Measurements from ENCODE around the gene ZEB1. TPM values are rescaled to one million over a fixed set of nuclear protein-coding genes. Genes with fewer than 3 reads are reported as not detected.

ZEB1 gene
- total and polyA plus RNA-seq, 2 of the 13 experiments (the other 11 are each of a cell fraction or from before 2014, with no cell fraction given) = 9.6 to 18.0 TPM

- no peak for TF ChIP-seq ZNF737 (CRISPR knock-in tag; IDR thresholded peaks at IDR 0.05; ENCODE audit: borderline replicate concordance)
These were observed 191.0 kb downstream of the ZEB1 start (continued) for GRCh38 chr10:31509989-31510388.

- WGBS (ENCODE audit: low lambda C conversion rate) = 95% methylated on average over 2 of the region's 2 CpGs
- Histone ChIP-seq H3K79me2 (ENCODE audit: insufficient read depth, low read length) (no peaks in the 10 kb centered on the region), H3K9me3 (ENCODE audit: low read length) (no peaks in the 10 kb centered on the region), H3K36me3 (replicated peaks in 1 of 2; ENCODE audit: control insufficient read depth in 1 of 2, insufficient read depth in 2 of 2, low read length in 2 of 2) (peaks cover 5 to 14% of the 10 kb centered on the region in 2 experiments), H3K27ac (ENCODE audit: extremely low read length, insufficient read depth, low read length) (no peak overlapping the region), H3K9ac (ENCODE audit: insufficient read depth, low read depth, low read length) (no peak overlapping the region), H3K4me2 (ENCODE audit: low read depth, low read length) (no peak overlapping the region), H2AFZ (ENCODE audit: low read length) (no peak overlapping the region), H3K4me3 (replicated peaks in 1 of 3; ENCODE audit: insufficient read depth in 1 of 3, low read depth in 2 of 3, low read length in 3 of 3) (no peak overlapping the region), H4K20me1 (ENCODE audit: insufficient read depth, low read length) (no peaks in the 10 kb centered on the region), H3K4me1 (ENCODE audit: insufficient read depth, low read length) (no peaks in the 10 kb centered on the region), H3K27me3 (ENCODE audit: control insufficient read depth in 1 of 2, insufficient read depth in 2 of 2, low read length in 2 of 2) (no peaks in the 10 kb centered on the region)
- FAIRE-seq (no peak), DNase-seq (ENCODE audit: low spot score) (no peak), ATAC-seq (no peak)
- intact Hi-C loops (cut with micrococcal nuclease; ENCODE audit: unreplicated experiment) (no loop called here), in situ Hi-C loops (cut with HindIII; ENCODE audit: extremely low pct_ligation_motif_present, low pct_unique_long_range_greater_than_20kb) (no loop called here)
- no TSS peak for BruUV-seq (replicated peaks)
- ChIA-PET POLR2A (no interaction called here), CTCF (ENCODE audit: low intra/inter-chr PET ratio, low total read pairs) (no interaction called here)
- TF ChIP-seq NCOA2 (CRISPR knock-in tag; IDR thresholded peaks at IDR 0.05) (no peak), GLI4 (CRISPR knock-in tag; IDR thresholded peaks at IDR 0.05; ENCODE audit: borderline replicate concordance) (no peak), TCF7 (IDR thresholded peaks at IDR 0.05; ENCODE audit: low read depth) (no peak), NPAS2 (CRISPR knock-in tag; IDR thresholded peaks at IDR 0.05; ENCODE audit: borderline replicate concordance) (no peak), HMG20A (CRISPR knock-in tag; IDR thresholded peaks at IDR 0.05; ENCODE audit: borderline replicate concordance) (no peak), SMYD3 (CRISPR knock-in tag; IDR thresholded peaks at IDR 0.05) (no peak), ZNF652 (CRISPR knock-in tag; IDR thresholded peaks at IDR 0.05; ENCODE audit: borderline replicate concordance, low read depth) (no peak), GATAD2A (CRISPR knock-in tag; IDR thresholded peaks at IDR 0.05) (no peak), ZNF891 (CRISPR knock-in tag; IDR thresholded peaks at IDR 0.05) (no peak), SOX5 (CRISPR knock-in tag; IDR thresholded peaks at IDR 0.05; ENCODE audit: borderline replicate concordance) (no peak), SIX4 (CRISPR knock-in tag; IDR thresholded peaks at IDR 0.05) (no peak), NFYB (CRISPR knock-in tag; IDR thresholded peaks at IDR 0.05) (no peak), ZNF274 (CRISPR knock-in tag; IDR thresholded peaks at IDR 0.05) (no peak), FOXJ3 (CRISPR knock-in tag; IDR thresholded peaks at IDR 0.05; ENCODE audit: borderline replicate concordance) (no peak), GRHL1 (CRISPR knock-in tag; conservative IDR thresholded peaks at IDR 0.05) (no peak), MAZ (IDR thresholded peaks at IDR 0.05; ENCODE audit: borderline replicate concordance, low read depth, low read length) (no peak), MAZ (CRISPR knock-in tag; IDR thresholded peaks at IDR 0.05; ENCODE audit: low read depth) (no peak)
- TF ChIP-seq, protein P1, sequence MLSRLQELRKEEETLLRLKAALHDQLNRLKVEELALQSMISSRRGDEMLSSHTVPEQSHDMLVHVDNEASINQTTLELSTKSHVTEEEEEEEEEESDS (CRISPR knock-in tag; IDR thresholded peaks at IDR 0.05; ENCODE audit: borderline replicate concordance) = no peak
- TF ChIP-seq, protein P2, sequence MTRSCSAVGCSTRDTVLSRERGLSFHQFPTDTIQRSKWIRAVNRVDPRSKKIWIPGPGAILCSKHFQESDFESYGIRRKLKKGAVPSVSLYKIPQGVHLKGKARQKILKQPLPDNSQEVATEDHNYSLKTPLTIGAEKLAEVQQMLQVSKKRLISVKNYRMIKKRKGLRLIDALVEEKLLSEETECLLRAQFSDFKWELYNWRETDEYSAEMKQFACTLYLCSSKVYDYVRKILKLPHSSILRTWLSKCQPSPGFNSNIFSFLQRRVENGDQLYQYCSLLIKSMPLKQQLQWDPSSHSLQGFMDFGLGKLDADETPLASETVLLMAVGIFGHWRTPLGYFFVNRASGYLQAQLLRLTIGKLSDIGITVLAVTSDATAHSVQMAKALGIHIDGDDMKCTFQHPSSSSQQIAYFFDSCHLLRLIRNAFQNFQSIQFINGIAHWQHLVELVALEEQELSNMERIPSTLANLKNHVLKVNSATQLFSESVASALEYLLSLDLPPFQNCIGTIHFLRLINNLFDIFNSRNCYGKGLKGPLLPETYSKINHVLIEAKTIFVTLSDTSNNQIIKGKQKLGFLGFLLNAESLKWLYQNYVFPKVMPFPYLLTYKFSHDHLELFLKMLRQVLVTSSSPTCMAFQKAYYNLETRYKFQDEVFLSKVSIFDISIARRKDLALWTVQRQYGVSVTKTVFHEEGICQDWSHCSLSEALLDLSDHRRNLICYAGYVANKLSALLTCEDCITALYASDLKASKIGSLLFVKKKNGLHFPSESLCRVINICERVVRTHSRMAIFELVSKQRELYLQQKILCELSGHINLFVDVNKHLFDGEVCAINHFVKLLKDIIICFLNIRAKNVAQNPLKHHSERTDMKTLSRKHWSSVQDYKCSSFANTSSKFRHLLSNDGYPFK (CRISPR knock-in tag; IDR thresholded peaks at IDR 0.05; ENCODE audit: borderline replicate concordance) = no peak
These were observed 196.1 kb downstream of the ZEB1 start for GRCh38 chr10:31515116-31515515.
